Daoy (cell line): ENCODE measurements around the gene HAAO. TPM values are rescaled to one million over a fixed set of nuclear protein-coding genes. Genes with fewer than 3 reads are reported as not detected.

Source experiments
- DNase-seq: peaks from one replicate; pipeline ENCODE4 v3.0.0-alpha.2; 2015; ENCODE audit warnings: low read depth
- total RNA-seq: library from RNA; depleted of rRNA; stranded (reverse); fragments of >200 nt; shearing (Covaris generic); gene quantifications from 2 replicates; pipeline ENCODE4 v1.2.3, GENCODE V29; 2014

The HAAO gene
- total RNA-seq, 1 experiment from 2014 or later: not detected

DNA sequence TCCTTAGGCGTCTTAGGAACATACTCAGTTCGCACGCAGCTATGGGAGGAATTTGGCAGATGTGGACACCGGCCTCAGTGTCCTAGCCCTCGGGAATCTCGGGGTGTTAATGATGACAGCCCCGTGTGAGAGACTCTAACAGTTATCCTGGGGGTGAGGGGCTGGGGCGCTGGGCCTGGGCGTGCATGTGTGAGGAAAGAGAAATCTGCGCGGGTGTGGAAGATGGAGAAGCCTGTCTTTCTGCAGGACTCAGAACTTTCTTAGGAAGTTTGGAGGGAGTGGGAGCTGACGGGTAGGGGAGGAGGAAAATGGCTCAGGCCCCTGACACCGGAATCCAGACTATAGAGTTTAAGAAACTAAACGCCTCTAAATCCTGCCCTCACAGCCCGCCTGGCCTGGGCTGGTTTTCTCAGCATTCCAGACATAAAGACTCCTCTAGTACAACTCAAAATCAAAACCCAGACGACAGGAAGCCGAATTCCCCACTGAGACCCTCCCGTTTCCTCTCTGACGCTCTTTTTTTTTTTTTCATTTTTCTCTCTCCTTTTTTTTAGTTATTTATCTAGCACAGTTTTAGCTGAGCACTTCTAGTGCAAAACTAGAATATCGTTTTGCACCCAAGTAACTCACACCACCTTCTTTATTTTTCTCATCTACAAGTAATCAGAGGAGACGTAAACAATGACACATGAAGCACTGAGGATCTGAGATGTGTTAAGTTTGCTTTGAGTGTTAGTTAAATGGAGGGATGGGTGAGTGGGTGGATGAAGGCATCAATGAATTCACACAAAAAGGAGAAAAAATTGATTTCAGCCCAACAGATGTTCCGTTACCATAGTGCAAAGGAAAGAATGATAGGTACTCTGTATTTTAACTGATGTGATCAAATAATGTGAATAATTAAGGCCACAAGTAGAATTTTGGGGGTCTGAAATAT, 1.2 kb upstream of the HAAO start:
- no peak for DNase-seq

DNA sequence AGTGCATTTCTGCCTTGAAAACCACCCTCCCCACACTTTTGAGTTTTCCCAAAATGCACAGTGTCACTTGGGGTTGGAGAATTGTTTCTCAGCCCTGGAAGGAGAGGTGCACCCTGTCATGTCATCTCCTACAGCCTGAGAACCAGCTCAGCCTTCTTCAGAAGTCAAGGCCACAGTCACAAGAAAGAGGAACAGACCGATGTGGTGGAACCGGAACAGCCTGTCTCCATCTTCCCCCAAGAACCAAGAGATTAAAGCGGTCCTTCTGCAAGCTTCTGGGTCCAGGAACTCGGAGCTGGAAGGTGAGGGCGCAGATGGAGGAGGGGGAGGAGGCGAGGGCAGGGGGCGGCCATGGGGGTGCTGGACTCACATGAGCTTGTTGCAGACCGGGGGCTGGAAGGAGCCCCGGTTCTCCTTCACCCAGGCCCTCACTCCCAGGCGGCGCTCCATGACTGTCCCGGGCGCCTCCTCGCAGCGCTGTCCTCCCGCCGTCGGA, 248 bp downstream of the HAAO start:
- DNase-seq: no peak

DNA sequence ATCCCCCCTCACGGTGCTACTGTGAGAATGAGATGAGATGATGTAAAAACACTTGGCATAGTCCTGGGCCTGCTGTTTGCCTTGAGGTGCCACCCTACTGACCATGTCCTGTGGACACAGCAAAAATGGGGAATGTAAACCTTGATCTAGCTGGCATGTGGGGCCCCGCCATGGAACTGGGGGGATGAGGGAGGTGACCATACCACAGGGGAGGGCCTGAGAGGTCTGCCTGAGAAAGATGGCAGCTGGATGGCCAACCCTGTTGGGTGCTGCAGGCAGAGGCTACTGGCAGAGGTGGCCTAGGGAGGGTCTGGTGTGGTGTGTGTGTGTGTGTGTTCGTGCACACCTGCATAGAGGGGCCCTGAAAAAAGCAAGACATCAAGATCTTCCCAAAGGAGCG, 777 bp downstream of the HAAO start:
- no peak for DNase-seq

DNA sequence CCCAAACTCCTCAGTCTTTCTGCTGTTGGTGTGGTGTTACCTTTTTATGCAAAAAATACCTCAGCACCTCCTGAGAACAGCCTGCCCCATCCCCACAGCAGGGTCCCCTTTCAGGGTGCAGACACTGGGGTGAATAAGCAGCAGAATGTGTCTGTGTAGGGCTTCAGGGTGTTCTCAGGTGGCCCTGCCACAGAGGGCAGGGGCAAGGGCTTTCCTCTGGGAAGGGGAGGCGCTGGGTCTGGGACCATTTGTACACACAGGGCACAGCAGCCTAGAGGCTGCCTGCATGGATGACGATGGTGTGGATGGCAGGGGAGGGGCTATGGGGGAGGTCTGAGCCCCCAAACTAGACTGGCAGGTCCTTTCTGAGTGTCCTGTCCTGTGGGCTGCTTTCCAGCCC, 2.6 kb downstream of the HAAO start:
- no peak for DNase-seq

DNA sequence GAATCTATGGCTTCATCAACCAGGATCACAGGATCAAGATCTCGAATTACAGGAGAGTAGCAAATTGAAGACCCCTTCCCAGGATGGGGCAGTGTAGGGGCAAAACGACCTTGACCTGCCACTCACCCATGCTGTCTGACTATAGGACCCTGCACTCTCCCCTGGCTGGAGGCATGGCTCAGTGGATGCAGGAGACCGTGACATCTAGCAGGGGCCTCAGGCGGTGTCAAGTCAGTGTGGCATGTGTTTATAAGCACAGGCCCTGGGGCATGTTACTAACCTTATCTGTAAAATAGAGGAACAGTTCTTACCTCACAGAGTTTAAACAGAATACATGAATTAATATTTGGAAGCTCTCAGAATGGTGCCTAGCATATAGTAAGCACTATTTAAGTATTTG, 3.5 kb downstream of the HAAO start:
- DNase-seq: no peak

DNA sequence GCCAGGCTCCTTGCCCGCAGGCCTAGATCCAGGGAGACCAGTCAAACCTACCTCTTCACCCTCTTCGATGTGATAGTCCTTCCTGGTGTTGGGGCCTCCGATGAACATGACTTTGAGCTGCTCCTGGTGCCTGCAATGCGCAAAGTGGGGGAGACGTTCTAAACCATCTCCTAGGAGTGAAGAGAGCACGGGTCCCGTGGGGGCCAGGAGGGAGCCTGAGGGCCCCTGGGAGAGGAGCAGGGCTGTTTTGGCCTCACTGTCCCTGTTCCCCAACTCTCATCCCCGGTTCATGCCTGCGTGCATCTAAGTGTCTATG, 3.9 kb downstream of the HAAO start:
- DNase-seq: no peak

DNA sequence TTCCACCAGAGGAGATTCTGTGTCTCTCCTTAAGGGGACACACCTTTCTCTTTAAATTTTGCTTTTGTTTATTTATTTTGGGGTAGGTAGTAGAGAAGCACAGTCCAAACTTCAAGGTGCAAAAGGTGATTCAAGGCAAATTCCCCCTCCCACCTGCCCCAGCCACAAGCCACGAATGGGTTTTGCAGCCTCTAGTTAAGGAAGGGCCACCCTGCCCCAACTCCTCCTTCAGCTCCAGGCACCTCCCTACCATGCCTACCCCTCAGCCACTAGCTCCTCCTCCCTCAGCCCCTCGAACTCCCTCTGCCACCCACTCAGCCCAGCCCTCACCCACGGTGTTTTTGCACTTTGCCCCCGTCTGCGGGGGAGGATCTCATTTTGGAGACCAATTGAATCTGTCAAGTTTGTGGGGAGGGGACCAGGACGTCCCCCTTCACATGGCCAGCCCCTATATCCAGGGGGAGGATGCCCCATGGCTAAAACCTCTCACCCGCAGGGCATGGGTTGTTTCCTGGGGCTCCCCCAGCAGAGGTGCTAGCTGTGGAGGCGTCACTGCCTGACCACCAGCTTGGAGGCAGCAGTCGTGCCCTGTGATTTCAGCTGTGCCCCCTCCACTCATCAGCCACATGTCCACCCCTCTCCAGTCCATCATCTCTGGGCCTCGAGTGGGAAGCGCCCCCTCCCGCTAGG, 4.5 kb downstream of the HAAO start:
- DNase-seq: no peak

DNA sequence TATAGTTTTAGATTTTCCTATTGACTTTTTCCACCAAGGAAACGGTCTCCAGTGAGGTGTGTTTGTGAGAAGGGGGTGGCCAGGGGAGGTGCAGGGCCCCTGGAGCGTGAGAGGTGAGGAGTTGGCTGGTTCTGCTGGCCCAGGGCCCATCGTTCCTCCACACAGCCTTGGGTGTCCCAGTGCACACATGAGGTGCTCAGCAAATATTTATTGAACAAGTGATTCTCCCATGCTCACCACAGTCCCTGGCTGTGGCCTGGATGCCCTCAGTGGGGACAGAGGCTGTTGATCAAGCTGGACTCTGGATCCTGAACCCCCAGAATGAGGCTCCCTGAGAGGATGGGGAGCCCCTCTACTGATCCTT, 5.0 kb downstream of the HAAO start:
- no peak for DNase-seq

DNA sequence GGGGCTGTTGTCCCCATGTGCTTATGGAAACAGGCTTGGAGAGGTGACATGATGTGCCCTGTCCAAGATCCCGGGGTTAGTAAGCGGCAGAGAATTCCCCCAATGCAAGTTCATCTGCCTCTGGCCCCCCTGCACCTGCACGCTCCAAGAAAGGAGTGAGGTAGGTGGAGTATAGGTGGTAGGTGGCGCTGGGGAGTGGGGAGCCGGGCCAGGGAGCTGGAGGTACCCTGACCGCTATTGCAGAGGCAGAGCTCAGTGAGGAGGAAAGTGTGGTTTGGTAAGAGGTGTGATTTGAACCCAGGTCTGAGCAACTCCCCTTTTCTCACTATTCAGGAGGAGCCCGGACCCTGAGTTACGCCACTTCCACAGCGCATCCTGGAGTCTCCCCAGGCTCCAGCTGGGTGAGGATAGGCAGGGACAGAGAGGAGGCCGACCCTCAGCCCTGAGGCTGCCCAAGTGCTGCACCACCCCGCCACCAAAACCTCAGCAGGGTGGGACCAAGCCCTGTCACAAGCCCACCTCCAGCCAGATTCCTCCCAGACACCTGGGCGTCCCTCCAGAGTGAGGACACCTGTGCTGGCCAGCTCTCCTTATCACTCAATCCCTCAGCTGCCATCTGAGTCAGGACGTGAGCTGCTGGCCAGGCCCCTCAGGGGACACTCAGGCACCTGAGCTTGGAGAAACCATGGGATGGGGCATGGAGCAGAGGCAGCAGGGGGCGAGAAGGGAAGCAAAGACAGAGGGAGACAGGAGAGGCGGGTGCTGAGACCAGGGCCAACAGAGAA, 5.6 kb downstream of the HAAO start:
- no peak for DNase-seq

DNA sequence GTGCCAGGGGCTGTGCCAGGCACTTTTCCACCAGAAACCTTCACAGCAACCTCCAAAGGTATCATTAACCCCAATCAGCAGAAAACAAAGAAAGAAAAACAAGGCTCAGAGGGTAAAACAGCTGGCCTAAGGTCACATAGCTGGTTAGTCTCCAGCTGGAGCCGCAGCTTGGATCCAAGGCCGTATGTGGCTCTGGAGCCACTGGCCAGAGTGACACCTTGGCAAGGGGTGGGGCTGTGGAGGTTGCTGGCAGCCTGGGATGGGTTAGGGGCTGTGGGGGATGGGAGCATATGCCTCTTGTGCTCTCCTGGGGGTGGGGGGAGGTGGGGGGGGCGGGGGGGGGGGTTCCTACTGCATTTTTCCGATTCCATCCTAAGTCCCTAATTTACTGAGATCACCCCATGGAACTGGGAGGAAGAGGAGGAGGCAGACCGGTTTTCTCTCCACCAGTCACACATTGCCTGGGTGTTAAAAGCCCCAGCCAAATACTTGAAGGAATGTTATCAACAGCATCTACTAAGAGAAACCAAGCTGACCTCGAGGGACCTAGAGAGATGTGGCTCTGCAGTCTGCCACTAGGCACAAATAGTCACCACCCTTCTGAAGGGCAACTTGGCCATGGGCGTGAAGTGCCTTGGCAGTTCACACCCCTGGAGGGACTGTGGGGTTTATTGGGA, 8.0 kb downstream of the HAAO start:
- DNase-seq: no peak

DNA sequence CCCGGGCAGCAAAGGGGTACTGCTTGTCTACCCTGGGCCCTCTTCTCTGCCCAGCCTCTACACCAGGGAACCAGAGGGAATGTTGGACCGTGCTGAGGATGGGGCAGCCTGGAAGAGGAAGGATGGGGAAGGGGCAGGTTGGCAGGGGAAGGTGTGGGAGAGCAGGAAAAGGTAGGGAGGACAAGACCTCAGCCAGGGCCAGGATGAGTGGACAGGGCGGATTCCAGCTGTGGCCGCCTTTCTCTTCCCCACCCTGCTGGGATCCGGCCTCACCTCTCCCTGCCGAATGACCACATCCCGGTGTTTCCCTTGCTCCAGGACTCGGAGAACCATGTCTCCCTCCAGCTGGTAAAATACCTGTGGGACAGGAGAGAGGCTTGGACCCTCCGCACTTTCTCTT, 8.9 kb downstream of the HAAO start:
- no peak for DNase-seq

DNA sequence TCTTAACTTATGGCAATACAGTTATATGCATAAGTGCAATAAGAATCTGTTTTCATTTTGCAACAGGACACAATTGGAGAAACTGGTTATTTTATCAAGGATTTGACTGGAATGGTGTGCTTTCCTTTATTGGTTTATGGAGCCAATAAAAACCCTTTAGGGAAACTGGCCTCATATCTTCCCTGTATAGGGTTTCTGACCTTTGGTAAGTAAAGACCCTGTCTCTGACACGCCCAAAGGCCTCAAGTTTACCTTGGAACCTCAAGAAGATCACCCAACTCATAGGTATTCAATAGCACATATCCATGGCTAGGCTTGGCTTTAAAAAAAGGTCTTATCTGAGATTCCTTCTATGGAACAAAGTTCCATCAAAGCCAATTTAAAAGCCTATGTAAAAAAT, 11.2 kb downstream of the HAAO start:
- DNase-seq: no peak

DNA sequence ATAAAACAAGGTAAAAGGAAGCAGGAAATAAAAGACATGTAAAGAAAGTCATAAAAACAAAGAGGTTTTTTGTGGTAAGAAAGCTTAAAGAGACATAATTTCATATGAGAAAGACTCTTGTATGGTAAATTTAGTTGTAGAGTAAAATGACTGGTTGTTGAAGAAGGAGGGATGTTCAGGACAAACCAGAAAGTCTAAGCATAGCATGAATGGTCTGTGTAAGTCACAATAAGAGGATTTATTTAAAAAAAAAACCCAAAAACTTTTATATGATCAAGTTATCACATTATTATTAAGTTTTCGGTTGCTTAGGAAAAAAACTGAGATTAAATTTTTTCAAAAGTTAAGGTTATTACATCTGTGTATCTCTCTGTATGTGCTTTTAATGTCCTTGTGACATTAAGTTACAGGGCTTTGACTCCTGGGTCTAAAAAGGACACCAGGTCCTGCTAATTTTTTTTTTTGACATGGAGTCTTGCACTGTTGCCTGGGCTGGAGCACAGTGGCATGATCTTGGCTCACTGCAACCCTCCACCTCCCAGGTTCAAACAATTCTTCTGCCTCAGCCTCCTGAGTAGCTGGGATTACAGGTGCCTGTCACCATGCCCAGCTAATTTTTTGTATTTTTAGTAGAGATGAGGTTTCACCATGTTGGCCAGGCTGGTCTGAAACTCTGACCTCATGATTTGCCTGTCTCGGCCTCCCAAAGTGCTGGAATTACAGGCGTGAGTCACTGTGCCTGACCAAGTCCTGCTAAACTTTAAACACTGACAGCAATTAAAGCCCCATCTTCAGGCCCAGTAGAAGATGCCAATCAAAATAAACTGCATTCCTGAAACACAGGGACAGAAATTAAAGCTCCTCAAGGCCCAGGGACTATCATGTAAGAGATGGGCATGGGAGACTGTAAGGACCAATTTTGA, 14.2 kb downstream of the HAAO start:
- DNase-seq: no peak

DNA sequence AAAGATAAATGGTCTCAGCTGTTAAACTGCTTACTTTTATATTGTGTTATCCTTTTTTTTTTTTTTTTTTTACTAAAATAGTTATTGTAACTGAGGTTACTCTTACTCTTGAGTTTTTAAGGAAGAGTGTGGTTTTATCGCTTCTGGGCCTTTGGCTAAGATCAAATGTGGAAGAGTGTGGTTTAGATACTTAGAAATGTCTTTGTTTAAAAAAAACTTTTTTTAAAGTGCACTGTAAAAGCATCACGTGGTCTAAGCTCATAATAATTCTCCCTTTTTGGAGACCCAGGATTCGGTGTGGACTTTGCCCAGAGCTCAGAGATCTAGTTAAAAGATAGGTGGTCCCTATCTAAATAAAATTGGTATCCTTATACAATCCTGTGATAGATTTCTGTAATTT, 16.6 kb downstream of the HAAO start:
- DNase-seq: no peak

DNA sequence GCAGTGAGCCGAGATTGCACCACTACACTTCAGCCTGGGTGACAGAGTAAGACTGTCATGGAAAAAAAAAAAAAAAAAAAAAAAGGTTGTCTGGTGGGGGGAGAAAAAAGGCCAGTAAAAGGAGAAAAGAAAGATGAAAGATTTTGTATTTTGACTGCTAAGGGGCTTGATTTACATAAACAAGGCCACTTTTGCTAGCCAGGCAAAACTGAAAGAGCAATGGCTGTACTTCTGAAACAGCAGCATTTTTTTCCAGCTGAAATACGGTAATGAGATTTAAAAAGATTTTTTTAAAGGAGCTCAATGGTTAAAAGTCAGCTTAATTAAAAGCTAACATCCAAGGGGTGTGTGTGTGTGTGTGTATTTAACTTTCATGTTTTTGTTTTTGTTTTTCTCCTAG, 17.2 kb downstream of the HAAO start:
- no peak for DNase-seq

DNA sequence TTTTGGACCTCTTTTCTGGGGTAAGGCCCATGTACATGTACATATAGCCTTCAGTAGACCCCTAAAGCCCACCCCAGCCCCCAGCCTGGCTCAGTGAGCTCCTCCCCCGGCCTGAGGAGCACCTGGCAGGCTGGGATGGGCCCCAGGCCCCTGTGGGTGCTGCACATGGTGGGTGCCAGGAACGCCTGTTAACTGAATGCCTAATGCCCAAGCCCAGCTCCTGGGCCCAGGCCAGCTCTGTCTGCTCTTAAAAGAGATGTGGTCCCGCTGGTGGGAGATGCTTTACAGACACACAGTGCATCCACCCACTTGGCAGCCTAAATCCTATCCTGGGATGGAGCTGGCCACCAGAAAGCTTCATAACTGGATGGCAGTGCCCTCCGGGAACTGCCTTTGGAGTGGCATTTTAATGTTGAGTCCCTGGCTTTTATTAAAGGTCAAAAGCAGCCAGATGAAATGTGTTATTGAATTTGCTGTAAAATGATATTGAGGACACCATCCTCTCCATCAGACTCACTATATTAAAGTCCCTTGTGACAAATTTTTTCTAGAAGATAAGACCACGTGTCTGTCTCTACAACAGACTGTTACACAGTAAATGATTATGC, 20.7 kb downstream of the HAAO start:
- no peak for DNase-seq

DNA sequence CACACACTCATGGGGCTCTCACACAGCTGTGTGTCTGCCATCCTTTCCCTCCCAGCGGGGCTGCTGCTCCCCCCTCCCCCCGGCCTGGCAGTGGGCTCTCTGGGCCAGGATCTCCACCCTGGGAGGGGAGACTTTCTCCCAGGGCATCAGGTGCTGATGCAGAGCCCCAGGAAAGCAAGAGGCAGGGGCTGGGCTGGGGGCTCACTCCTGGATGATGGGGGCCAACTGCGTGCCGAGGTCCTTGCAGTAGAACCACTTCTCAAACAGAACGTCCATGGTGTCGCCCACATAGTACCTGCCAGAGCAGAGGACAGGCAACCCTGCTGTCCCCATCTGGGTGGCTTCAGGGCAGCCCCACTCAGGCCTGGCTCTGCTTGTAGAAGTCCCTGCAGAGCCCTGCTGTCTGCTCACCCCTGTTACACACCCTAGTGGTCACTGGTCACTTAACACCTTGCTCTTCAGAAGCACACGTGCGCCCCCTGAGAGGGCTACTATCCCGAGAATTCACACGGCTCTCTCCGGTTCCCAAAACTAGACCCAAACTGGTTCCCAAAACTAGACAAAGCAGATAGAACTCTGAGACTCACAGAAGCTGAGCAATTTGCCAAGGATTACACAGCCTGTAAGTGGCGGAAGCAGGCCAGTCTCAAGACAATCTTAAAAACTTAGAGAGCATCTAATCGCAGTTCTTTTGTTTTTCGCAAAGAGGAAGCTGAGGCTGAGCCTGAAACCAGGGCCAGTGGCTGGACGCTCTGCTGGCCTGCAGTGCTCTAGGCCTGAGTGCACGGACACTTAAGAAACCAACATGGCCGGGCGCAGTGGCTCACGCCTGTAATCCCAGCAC, 21.9 kb downstream of the HAAO start:
- peak; percentile 73 for DNase-seq

DNA sequence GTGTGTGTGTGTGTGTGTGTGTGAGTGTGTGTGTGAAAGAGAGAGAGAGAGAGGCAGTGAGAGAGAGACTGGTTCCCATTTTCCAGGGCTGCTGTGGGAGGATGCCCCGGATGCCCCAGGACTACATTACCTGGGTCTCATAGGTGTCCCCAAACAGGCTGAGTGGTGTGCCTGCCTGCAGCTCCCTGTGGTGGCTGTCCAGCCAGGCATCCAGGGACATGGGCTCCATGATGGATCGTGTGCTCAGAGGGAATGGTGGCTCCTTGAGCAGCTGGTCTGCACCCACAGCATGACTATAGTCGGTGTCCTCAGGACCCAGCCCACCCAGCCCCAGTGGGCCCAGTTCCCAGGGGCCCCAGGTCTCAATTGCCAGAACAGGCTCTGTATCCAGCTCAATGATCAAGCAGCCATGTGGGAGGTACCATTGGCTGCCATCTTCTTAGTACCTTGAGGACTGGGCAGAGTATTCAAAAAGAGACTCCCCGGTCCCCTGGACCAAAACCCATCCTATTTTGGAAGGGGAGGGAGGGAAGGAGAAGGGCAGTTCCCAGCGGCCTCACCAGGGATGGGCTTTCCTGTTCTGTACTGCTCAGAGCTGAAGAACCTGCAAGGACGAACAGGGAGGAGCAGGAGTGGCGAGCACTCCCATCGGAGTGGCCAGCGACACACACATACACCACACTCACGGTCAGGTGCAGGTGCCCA, 22.6 kb downstream of the HAAO start:
- DNase-seq: no peak

DNA sequence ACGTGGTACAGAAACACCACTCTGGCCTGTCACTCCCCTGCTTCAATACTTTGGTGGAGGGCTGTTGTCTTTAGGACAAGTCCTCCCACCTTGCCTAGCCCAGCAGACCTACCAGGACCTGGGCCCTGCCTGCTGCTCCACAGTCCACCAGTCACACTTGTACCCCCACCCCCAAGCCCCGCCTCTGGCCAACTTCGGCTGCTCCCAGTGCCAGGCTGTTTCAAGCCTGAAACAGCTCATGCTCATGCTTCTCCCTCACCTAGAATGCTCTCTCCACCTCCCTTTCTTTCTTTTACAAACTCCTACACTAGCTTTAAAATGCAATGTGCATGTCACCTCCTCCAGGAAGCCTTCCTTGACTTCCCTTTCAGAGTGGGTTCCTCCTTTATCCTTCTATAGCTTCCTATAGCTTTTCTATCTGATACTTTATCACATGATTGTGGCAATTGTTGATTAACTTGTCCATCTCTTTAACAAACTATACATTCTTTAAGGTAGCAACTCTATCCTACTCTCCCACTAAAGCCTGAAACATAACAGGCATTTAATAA, 23.6 kb downstream of the HAAO start:
- no peak for DNase-seq
